Epidermal melanocyte (primary cell): ENCODE data around the gene IFNAR1.
"Not testable (repeated sequence)": the region's sequence is repeated elsewhere in the genome, so short reads cannot be mapped to it uniquely, and the experiment has no call there.

ENCODE experiments used
- DNase-seq: peaks from one replicate; pipeline ENCODE4 v3.0.0; 2011; ENCODE audit warnings: low spot score; ENCODE audit not compliant: insufficient read length

IFNAR1 gene

GRCh38 chr21:33375101-33375644 is 50.4 kb downstream of the IFNAR1 start:
- no peak for DNase-seq

- no peak for DNase-seq
Observed at GRCh38 chr21:33377221-33377920, 52.6 kb downstream of the IFNAR1 start.

GRCh38 chr21:33378081-33378480 is 53.3 kb downstream of the IFNAR1 start:
- DNase-seq: no peak

GRCh38 chr21:33379934-33380333 is 55.2 kb downstream of the IFNAR1 start:
- DNase-seq: not testable (repeated sequence)

- peak; percentile 40 for DNase-seq
Observed at GRCh38 chr21:33380483-33380998, 55.8 kb downstream of the IFNAR1 start.

- DNase-seq: not testable (repeated sequence)
Observed at GRCh38 chr21:33381381-33381780, 56.6 kb downstream of the IFNAR1 start.

- no peak for DNase-seq
Observed at GRCh38 chr21:33383056-33383888, 58.5 kb downstream of the IFNAR1 start.

- no peak for DNase-seq
Observed at GRCh38 chr21:33384841-33385331, 60.1 kb downstream of the IFNAR1 start.

GRCh38 chr21:33386222-33386784 is 61.5 kb downstream of the IFNAR1 start:
- no peak for DNase-seq

GRCh38 chr21:33387294-33387693 is 62.5 kb downstream of the IFNAR1 start:
- no peak for DNase-seq

- no peak for DNase-seq
Observed at GRCh38 chr21:33388188-33388587, 63.4 kb downstream of the IFNAR1 start.

GRCh38 chr21:33390479-33390878 is 65.7 kb downstream of the IFNAR1 start:
- no peak for DNase-seq

- no peak for DNase-seq
Observed at GRCh38 chr21:33391656-33392055, 66.9 kb downstream of the IFNAR1 start.

- DNase-seq: no peak
Observed at GRCh38 chr21:33392284-33392985, 67.7 kb downstream of the IFNAR1 start.

GRCh38 chr21:33393348-33393747 is 68.6 kb downstream of the IFNAR1 start:
- DNase-seq: no peak

- DNase-seq: no peak
Observed at GRCh38 chr21:33394260-33394659, 69.5 kb downstream of the IFNAR1 start.

GRCh38 chr21:33395891-33396331 is 71.1 kb downstream of the IFNAR1 start:
- DNase-seq: no peak

- no peak for DNase-seq
Observed at GRCh38 chr21:33396436-33396835, 71.7 kb downstream of the IFNAR1 start.

- no peak for DNase-seq
Observed at GRCh38 chr21:33396951-33397350, 72.2 kb downstream of the IFNAR1 start.

GRCh38 chr21:33397717-33398116 is 72.9 kb downstream of the IFNAR1 start:
- no peak for DNase-seq

- DNase-seq: no peak
Observed at GRCh38 chr21:33398361-33398760, 73.6 kb downstream of the IFNAR1 start.
